Measurements from ENCODE around the gene PYDC1. TPM values are rescaled to one million over a fixed set of nuclear protein-coding genes. Genes with fewer than 3 reads are reported as not detected.
"Not testable (repeated sequence)": the region's sequence is repeated elsewhere in the genome, so short reads cannot be mapped to it uniquely, and the experiment has no call there.

PYDC1 gene
- total RNA-seq, 1 donor from 2014 or later = not detected

DNA sequence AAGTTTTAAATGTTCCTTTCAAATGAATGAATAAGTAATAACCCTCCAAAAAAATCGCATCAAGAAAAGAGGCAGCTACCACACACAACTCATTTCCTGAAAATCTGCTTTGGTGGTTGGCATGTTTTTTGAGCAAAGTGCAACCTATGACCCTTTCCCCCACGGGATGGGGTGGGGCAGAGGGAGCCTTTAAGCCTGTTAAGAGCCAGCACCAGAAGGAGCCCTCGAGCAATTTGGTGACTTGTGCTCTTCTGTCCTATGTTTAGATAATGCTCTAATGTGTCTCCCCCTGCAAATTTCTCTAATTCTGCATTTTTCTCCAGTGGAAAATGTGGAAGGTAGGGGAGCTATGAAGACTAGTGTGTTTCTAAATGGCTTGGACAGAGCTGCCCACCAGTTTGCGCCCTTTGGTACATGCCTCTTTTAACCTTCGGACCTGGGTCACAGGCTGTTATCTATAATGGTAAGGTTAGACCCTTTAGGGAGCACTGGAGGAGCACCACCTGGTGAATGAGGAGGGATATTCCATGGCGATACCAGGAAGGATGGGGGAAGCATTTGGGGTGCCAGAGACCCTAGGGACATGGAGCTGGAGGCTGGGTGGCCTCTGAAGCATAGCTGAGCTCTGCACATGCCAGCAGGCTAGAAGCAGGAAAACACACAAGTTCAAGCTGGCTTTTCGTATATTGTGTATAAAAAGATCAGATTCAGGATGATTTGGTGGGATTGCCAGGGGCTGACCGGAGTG lies 15.9 kb downstream of the PYDC1 start:
- H3K4me3 Mint-ChIP-seq (ENCODE audit: unreplicated experiment) = peak overlapping the region; percentile 45
- TF ChIP-seq CTCF (IDR thresholded peaks at IDR 0.05; ENCODE audit: partially characterized antibody, unreplicated experiment) = no peak
- H3K36me3 Mint-ChIP-seq (ENCODE audit: unreplicated experiment) = peaks cover 10% of the 10 kb centered on the region
- peaks cover 12% of the 10 kb centered on the region for H3K9me3 Mint-ChIP-seq (ENCODE audit: unreplicated experiment)
- DNase-seq = peak; percentile 36
- H3K27me3 Mint-ChIP-seq (ENCODE audit: unreplicated experiment) = peaks cover 17% of the 10 kb centered on the region
- H3K4me1 Mint-ChIP-seq (ENCODE audit: low read depth, unreplicated experiment) = peaks cover 4% of the 10 kb centered on the region
- H3K27ac Mint-ChIP-seq (ENCODE audit: unreplicated experiment) = no peak overlapping the region

DNA sequence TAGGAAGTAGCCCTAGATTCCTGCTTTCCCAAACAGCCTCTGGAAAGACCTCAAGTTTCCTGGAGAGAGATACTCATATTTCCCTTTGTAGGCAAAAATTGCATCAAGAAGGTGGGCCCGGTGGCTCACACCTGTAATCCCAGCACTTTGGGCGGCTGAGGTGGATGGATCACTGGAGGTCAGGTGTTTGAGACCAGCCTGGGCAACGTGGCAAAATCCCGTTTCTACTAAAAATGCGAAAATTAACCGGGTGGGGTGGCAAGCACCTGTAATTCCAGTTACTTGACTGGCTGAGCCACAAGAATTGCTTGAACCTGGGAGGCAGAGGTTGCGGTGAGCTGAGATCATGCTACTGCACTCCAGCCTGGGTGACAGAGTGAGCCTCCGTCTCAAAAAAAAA lies 16.8 kb downstream of the PYDC1 start:
- H3K9me3 Mint-ChIP-seq (ENCODE audit: unreplicated experiment) = peaks cover 12% of the 10 kb centered on the region
- not testable (repeated sequence) for H3K4me3 Mint-ChIP-seq (ENCODE audit: unreplicated experiment); H3K4me1 Mint-ChIP-seq (ENCODE audit: low read depth, unreplicated experiment); H3K36me3 Mint-ChIP-seq (ENCODE audit: unreplicated experiment); H3K27ac Mint-ChIP-seq (ENCODE audit: unreplicated experiment); DNase-seq
- H3K27me3 Mint-ChIP-seq (ENCODE audit: unreplicated experiment) = peaks cover 15% of the 10 kb centered on the region

DNA sequence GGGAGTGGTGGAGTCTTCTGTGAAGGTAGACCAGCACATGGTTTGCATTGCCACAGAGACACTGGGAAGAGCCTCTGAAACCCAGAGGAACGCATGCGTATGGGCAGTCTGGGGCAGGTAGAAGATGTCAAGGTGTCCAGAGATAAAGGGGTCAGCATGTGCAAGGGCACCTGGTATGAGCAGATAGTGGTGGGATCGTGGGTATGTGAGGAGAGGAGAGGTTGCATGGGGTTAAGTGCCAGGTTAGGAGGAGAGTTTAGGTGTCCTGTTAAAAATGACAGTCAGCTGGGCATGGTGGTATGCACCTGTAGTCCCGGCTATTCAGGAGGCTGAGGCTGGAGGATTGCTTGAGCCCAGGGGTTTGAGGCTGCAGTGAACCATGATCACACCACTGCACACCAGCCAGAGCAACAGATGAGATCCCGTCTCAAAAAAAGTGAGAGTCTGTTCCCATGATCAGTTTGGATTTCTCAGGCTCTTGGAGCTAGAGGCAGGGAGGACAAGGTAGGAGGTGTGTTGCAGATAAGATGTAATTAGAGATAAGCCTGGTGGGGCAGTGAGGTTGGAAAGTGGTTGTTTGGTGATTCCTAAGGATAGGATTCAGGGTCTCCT lies 17.4 kb downstream of the PYDC1 start:
- DNase-seq = no peak
- H3K4me1 Mint-ChIP-seq (ENCODE audit: low read depth, unreplicated experiment) = peaks cover 4% of the 10 kb centered on the region
- TF ChIP-seq CTCF (IDR thresholded peaks at IDR 0.05; ENCODE audit: partially characterized antibody, unreplicated experiment) = no peak
- H3K27ac Mint-ChIP-seq (ENCODE audit: unreplicated experiment) = no peak overlapping the region
- H3K27me3 Mint-ChIP-seq (ENCODE audit: unreplicated experiment) = peaks cover 12% of the 10 kb centered on the region
- H3K36me3 Mint-ChIP-seq (ENCODE audit: unreplicated experiment) = peaks cover 10% of the 10 kb centered on the region
- peaks cover 12% of the 10 kb centered on the region for H3K9me3 Mint-ChIP-seq (ENCODE audit: unreplicated experiment)
- H3K4me3 Mint-ChIP-seq (ENCODE audit: unreplicated experiment) = peak overlapping the region; percentile 67

DNA sequence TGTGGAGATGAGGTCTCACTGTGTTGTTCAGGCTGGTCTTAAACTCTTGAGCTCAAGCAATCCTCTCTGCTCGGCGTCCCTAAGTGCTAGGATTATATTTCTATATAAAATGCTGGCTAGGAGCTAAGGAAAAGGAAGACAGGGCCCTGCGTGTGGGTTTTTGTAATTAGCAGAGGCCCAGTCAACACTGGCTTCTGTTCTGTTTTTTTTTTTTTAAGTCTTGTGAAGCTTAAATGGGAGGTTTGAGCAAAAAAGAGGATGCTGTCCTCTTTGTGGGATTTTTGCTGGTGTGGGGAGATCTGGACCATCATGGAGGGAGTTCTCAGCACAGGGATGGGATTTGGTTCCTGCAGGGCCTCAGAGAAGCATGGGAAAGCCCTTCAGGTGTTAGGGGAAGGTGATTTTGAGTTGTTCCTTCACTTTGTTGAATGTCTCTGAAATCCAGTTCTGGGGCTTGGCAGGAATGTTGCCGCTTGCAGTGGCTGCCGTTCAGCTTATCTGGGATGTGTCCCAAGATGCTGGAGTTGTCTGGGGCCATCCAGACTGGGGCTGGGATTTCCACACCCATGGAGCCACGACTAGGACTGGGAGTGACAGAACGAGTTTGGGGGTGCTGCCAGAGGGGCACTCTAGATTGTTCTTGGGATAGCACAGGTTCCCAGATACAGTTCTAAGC lies 18.6 kb downstream of the PYDC1 start:
- TF ChIP-seq CTCF (IDR thresholded peaks at IDR 0.05; ENCODE audit: partially characterized antibody, unreplicated experiment) = no peak
- DNase-seq = no peak
- H3K9me3 Mint-ChIP-seq (ENCODE audit: unreplicated experiment) = peaks cover 12% of the 10 kb centered on the region
- peaks cover 4% of the 10 kb centered on the region for H3K4me1 Mint-ChIP-seq (ENCODE audit: low read depth, unreplicated experiment)
- peaks cover 10% of the 10 kb centered on the region for H3K27me3 Mint-ChIP-seq (ENCODE audit: unreplicated experiment)
- H3K36me3 Mint-ChIP-seq (ENCODE audit: unreplicated experiment) = peaks cover 10% of the 10 kb centered on the region
- no peak overlapping the region for H3K27ac Mint-ChIP-seq (ENCODE audit: unreplicated experiment)
- peak overlapping the region; percentile 28 for H3K4me3 Mint-ChIP-seq (ENCODE audit: unreplicated experiment)

- TF ChIP-seq CTCF (IDR thresholded peaks at IDR 0.05; ENCODE audit: partially characterized antibody, unreplicated experiment) = no peak
- no peak overlapping the region for H3K27ac Mint-ChIP-seq (ENCODE audit: unreplicated experiment)
- peaks cover 8% of the 10 kb centered on the region for H3K27me3 Mint-ChIP-seq (ENCODE audit: unreplicated experiment)
- H3K36me3 Mint-ChIP-seq (ENCODE audit: unreplicated experiment) = peaks cover 10% of the 10 kb centered on the region
- peaks cover 3% of the 10 kb centered on the region for H3K4me1 Mint-ChIP-seq (ENCODE audit: low read depth, unreplicated experiment)
- no peak overlapping the region for H3K4me3 Mint-ChIP-seq (ENCODE audit: unreplicated experiment)
- DNase-seq = no peak
- peaks cover 10% of the 10 kb centered on the region for H3K9me3 Mint-ChIP-seq (ENCODE audit: unreplicated experiment)
Measured at GRCh38 chr16:31196324-31197088, 20.4 kb downstream of the PYDC1 start.

GRCh38 chr16:31195861-31196260 lies 21.1 kb downstream of the PYDC1 start:
- not testable (repeated sequence) for H3K36me3 Mint-ChIP-seq (ENCODE audit: unreplicated experiment); H3K4me3 Mint-ChIP-seq (ENCODE audit: unreplicated experiment); H3K4me1 Mint-ChIP-seq (ENCODE audit: low read depth, unreplicated experiment); H3K9me3 Mint-ChIP-seq (ENCODE audit: unreplicated experiment); H3K27ac Mint-ChIP-seq (ENCODE audit: unreplicated experiment); DNase-seq; H3K27me3 Mint-ChIP-seq (ENCODE audit: unreplicated experiment)

Data from glutamatergic neuron (in vitro differentiated cells).